AG09309 (cell line): ENCODE measurements around the gene GRID1.

ENCODE experiments used
- DNase-seq: peaks from one replicate; pipeline ENCODE4 v3.0.0-alpha.2; 2010; ENCODE audit warnings: low read depth
- H3K4me3 ChIP-seq: 2 replicates; pipeline ENCODE4 v1.5.1; 2011; ENCODE audit warnings: mild to moderate bottlenecking, low read depth, low read length, moderate library complexity; ENCODE audit not compliant: control insufficient read depth
- TF ChIP-seq, protein P1 (sequence below): IDR thresholded peaks from 2 replicates; pipeline ENCODE4 v1.5.1; 2011; ENCODE audit warnings: mild to moderate bottlenecking, low read depth, low read length, inconsistent platforms; ENCODE audit not compliant: insufficient read depth, control insufficient read depth; ENCODE audit errors: missing control alignments

The GRID1 gene

GRCh38 chr10:85781404-85781803 lies 585.2 kb downstream of the GRID1 start:
- H3K4me3 ChIP-seq: no peak overlapping the region
- DNase-seq: no peak
- TF ChIP-seq, protein P1, sequence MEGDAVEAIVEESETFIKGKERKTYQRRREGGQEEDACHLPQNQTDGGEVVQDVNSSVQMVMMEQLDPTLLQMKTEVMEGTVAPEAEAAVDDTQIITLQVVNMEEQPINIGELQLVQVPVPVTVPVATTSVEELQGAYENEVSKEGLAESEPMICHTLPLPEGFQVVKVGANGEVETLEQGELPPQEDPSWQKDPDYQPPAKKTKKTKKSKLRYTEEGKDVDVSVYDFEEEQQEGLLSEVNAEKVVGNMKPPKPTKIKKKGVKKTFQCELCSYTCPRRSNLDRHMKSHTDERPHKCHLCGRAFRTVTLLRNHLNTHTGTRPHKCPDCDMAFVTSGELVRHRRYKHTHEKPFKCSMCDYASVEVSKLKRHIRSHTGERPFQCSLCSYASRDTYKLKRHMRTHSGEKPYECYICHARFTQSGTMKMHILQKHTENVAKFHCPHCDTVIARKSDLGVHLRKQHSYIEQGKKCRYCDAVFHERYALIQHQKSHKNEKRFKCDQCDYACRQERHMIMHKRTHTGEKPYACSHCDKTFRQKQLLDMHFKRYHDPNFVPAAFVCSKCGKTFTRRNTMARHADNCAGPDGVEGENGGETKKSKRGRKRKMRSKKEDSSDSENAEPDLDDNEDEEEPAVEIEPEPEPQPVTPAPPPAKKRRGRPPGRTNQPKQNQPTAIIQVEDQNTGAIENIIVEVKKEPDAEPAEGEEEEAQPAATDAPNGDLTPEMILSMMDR: no peak

- H3K4me3 ChIP-seq: no peak overlapping the region
- DNase-seq: no peak
- TF ChIP-seq, protein P1: no peak
Measured at GRCh38 chr10:85778074-85778473, 588.5 kb downstream of the GRID1 start.

DNA sequence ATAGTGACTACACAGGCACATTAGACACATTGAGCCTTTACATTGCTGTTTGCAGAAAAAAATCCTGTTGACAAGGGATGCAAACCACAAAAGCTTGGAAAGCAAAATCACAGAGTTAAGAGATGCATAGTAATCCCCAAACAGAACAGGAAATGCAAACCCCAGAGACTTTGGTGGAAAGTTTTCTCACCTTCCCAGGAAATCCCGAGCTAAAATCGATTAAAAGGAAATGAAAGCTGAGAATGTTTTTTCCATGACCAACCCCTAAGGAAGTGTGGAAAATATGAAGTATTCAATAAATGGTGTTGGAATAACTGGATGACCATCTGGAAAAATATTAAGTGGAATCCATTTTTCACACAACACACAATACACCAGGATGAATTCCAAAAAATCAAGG lies 598.7 kb downstream of the GRID1 start:
- DNase-seq: no peak
- TF ChIP-seq, protein P1: no peak
- H3K4me3 ChIP-seq: no peak overlapping the region

GRCh38 chr10:85764108-85764507 lies 602.5 kb downstream of the GRID1 start:
- TF ChIP-seq, protein P1: no peak
- DNase-seq: no peak
- no peak overlapping the region for H3K4me3 ChIP-seq

DNA sequence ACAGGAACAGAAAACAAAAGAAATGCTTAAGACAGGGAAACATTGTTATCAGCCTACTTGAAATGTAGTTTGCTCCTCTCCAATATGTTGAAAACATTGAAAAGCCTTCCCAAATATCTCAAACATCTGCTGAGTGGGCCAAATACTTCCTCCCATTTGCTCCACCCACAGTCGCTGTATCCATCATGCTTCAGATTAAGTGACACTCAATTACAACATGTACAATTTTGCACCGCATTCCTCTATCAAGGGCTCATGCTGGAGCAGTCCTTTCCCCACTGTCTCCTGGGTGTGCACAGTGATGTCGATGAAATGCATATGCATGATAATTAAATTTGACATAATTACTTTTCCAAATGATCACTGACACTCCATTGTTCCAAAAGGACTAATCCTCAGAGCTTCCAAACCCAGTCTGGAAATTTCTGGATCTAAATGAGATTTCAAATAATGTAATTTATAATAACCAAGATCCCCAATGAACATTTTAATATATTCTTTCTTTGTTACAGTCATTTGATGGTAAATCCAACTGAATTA lies 604.6 kb downstream of the GRID1 start:
- no peak overlapping the region for H3K4me3 ChIP-seq
- DNase-seq: no peak
- TF ChIP-seq, protein P1: no peak

DNA sequence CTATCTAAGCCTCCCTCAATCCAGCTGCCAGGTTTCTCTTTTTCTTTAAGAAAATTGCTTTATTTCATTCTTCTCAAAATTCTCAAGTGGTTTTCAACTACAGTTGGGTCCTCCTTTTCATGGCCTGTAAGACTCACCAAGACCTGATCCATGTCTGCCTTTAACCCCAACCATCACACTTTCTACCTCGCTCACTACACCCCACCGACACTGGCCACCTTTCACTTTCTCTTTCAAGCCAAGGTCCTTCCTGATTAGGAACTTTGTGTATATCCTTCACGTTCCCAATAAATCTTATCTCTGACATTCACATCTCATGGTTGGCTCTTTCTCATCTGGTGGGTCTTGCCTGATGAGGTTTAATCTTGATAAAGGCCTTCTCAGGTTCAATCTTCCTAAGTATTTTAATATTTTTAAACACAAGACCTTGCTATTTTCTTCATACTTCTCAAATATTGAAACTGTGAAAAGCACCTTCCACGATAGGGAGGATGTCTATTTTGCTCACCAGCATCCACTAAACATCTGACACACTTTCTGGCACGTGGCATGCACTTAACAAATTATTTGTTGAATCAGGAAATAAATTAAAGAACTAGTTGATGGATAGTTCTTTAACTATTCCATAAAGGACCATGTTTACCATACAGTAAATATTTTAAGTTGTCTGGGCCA lies 624.8 kb downstream of the GRID1 start:
- DNase-seq: no peak
- H3K4me3 ChIP-seq: no peak overlapping the region
- TF ChIP-seq, protein P1: no peak
